ENCODE measurements around the gene MINDY3. TPM values are rescaled to one million over a fixed set of nuclear protein-coding genes. Genes with fewer than 3 reads are reported as not detected.
"Not testable (repeated sequence)": the region's sequence is repeated elsewhere in the genome, so short reads cannot be mapped to it uniquely, and the experiment has no call there.

Gene MINDY3
- total RNA-seq, 1 donor from 2014 or later, result 23.9 TPM

DNA sequence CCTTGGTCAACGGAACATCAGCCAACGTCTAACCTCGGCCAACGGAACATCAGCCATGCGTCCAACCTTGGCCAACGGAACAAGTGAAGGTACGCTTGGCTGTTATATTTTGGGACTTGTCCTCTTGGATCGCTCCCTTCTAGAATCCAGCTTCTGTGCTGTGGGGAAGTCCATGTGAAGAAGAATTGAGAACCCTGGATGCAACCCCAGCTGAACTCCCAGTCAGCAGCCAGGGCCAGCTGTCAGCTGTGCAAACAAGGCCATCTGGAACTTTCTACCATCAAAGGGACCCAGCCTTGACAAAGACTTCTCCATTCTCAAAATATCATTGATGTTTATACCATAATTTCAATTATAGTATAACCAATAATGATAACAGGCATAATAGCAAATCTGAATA is 97.3 kb downstream of the MINDY3 start:
- no peaks in the 10 kb centered on the region for H3K36me3 Mint-ChIP-seq (ENCODE audit: low read depth)
- H3K27ac Mint-ChIP-seq (ENCODE audit: unreplicated experiment), result no peak overlapping the region
- H3K27me3 Mint-ChIP-seq (ENCODE audit: low read depth), result peaks cover 2% of the 10 kb centered on the region
- no peak for DNase-seq (ENCODE audit: low spot score)
- H3K9me3 Mint-ChIP-seq (ENCODE audit: low read depth), result no peaks in the 10 kb centered on the region
- no peak overlapping the region for H3K4me3 Mint-ChIP-seq (ENCODE audit: unreplicated experiment)
- no peaks in the 10 kb centered on the region for H3K4me1 Mint-ChIP-seq (ENCODE audit: low read depth)
- TF ChIP-seq, protein P1, sequence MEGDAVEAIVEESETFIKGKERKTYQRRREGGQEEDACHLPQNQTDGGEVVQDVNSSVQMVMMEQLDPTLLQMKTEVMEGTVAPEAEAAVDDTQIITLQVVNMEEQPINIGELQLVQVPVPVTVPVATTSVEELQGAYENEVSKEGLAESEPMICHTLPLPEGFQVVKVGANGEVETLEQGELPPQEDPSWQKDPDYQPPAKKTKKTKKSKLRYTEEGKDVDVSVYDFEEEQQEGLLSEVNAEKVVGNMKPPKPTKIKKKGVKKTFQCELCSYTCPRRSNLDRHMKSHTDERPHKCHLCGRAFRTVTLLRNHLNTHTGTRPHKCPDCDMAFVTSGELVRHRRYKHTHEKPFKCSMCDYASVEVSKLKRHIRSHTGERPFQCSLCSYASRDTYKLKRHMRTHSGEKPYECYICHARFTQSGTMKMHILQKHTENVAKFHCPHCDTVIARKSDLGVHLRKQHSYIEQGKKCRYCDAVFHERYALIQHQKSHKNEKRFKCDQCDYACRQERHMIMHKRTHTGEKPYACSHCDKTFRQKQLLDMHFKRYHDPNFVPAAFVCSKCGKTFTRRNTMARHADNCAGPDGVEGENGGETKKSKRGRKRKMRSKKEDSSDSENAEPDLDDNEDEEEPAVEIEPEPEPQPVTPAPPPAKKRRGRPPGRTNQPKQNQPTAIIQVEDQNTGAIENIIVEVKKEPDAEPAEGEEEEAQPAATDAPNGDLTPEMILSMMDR (IDR thresholded peaks at IDR 0.05), result no peak

DNA sequence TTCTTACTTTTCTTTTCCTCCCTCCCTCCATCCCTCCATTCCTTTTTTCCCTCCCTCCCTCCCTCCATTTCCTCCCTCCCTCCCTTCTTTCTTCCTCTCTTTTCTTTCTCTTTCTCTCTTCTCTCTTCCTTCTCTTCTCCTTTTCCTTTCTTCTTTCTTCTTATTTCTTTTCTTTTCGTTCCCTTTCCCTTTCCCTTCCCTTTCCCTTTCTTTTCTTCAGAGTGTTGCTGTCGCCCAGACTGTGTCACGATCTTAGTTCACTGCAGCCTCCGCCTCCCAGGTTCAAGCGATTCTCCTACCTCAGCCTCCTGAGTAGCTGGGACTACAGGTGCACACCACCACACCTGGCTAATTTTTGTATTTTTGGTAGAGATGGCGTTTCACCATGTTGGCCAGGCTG is 98.1 kb downstream of the MINDY3 start:
- not testable (repeated sequence) for H3K4me3 Mint-ChIP-seq (ENCODE audit: unreplicated experiment); H3K27me3 Mint-ChIP-seq (ENCODE audit: low read depth); H3K27ac Mint-ChIP-seq (ENCODE audit: unreplicated experiment); H3K4me1 Mint-ChIP-seq (ENCODE audit: low read depth); DNase-seq (ENCODE audit: low spot score); H3K36me3 Mint-ChIP-seq (ENCODE audit: low read depth); H3K9me3 Mint-ChIP-seq (ENCODE audit: low read depth)

DNA sequence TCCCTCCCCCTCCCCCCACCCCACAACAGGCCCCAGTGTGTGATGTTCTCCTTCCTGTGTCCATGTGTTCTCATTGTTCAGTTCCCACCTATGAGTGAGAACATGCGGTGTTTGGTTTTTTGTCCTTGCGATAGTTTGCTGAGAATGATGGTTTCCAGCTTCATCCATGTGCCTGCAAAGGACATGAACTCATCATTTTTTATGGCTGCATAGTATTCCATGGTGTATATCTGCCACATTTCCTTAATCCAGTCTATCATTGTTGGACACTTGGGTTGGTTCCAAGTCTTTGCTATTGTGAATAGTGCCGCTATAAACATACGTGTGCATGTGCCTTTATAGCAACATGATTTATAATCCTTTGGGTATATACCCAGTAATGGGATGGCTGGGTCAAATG is 99.1 kb downstream of the MINDY3 start:
- not testable (repeated sequence) for H3K36me3 Mint-ChIP-seq (ENCODE audit: low read depth); H3K4me3 Mint-ChIP-seq (ENCODE audit: unreplicated experiment); DNase-seq (ENCODE audit: low spot score); H3K4me1 Mint-ChIP-seq (ENCODE audit: low read depth); H3K27me3 Mint-ChIP-seq (ENCODE audit: low read depth); H3K9me3 Mint-ChIP-seq (ENCODE audit: low read depth); H3K27ac Mint-ChIP-seq (ENCODE audit: unreplicated experiment)

DNA sequence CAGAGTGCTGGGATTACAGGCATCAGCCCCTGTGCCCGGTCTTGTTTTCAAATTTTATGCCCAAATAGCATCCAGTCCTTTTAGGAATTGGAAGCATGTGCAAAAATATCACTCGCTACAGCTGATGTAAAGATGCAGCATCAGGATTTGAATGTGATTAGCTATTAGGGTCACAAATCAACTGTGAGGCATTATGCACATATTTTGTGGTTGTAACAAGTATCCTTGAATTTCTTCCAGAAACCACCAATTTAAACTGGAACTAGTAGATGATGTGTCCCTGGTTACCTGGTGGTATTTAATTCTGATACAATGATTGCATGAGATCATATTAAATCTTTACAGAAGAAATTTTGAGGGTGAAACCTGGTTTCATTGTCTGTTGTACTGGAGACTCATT is 99.6 kb downstream of the MINDY3 start:
- no peaks in the 10 kb centered on the region for H3K4me1 Mint-ChIP-seq (ENCODE audit: low read depth)

DNA sequence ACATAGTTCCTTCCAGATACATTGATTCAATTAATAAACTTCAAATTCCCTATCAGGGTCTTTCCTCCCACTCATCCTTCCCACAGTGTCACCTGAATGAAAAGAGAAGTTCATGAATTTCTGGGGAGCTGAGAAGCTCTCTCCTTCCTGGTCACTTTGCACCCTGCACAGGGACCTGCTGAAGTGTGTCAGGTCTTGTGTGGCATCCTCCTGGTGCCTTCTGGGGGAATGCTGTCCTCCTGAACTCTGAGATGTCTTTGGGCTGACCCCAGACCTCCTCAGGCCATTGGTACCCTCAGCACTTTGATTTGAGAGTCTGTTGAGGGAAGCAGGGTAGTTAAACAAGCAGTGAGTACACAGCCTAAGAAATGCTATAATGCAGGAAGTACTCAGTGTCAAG is 101.0 kb downstream of the MINDY3 start:
- TF ChIP-seq, protein P1 (IDR thresholded peaks at IDR 0.05), result no peak
- peaks cover 9% of the 10 kb centered on the region for H3K27me3 Mint-ChIP-seq (ENCODE audit: low read depth)
- no peak overlapping the region for H3K4me3 Mint-ChIP-seq (ENCODE audit: unreplicated experiment)
- no peak overlapping the region for H3K27ac Mint-ChIP-seq (ENCODE audit: unreplicated experiment)
- no peak for DNase-seq (ENCODE audit: low spot score)
- H3K4me1 Mint-ChIP-seq (ENCODE audit: low read depth), result no peaks in the 10 kb centered on the region
- no peaks in the 10 kb centered on the region for H3K9me3 Mint-ChIP-seq (ENCODE audit: low read depth)
- no peaks in the 10 kb centered on the region for H3K36me3 Mint-ChIP-seq (ENCODE audit: low read depth)

More for the DNA sequence above, 99.6 kb downstream of the MINDY3 start:
- H3K9me3 Mint-ChIP-seq (ENCODE audit: low read depth), result no peaks in the 10 kb centered on the region
- H3K4me3 Mint-ChIP-seq (ENCODE audit: unreplicated experiment), result no peak overlapping the region
- no peak for DNase-seq (ENCODE audit: low spot score)
- H3K27me3 Mint-ChIP-seq (ENCODE audit: low read depth), result peaks cover 6% of the 10 kb centered on the region
- H3K36me3 Mint-ChIP-seq (ENCODE audit: low read depth), result no peaks in the 10 kb centered on the region
- TF ChIP-seq, protein P1 (IDR thresholded peaks at IDR 0.05), result no peak
- H3K27ac Mint-ChIP-seq (ENCODE audit: unreplicated experiment), result no peak overlapping the region

DNA sequence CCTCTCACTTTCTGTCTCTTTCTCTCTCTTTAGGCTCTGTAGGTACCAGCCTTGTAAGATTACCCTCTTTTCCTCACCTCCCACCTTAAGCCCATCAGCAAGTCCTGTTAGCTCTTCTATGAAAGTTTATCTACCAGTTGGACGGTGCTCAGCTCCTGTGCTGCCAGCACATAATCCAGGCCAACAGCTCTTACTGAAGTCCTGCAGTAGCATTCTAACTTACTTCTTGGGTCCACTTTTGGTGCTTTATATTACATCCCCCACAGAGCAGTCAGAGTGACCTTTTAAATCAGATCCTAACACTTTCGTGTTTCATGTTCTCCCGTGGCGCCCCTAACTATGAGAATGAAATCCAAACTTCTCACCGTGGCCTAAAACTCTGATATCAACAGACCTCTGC is 101.7 kb downstream of the MINDY3 start:
- Mint-ChIP-seq H3K27ac (ENCODE audit: unreplicated experiment) (no peak overlapping the region), H3K4me1 (ENCODE audit: low read depth) (no peaks in the 10 kb centered on the region)
- TF ChIP-seq, protein P1 (IDR thresholded peaks at IDR 0.05), result no peak

More for the DNA sequence above, 101.7 kb downstream of the MINDY3 start:
- peaks cover 10% of the 10 kb centered on the region for H3K27me3 Mint-ChIP-seq (ENCODE audit: low read depth)
- H3K9me3 Mint-ChIP-seq (ENCODE audit: low read depth), result no peaks in the 10 kb centered on the region
- no peaks in the 10 kb centered on the region for H3K36me3 Mint-ChIP-seq (ENCODE audit: low read depth)
- no peak for DNase-seq (ENCODE audit: low spot score)
- no peak overlapping the region for H3K4me3 Mint-ChIP-seq (ENCODE audit: unreplicated experiment)

Data from chondrocyte (in vitro differentiated cells).